Tibial artery (tissue), 4 donors: ENCODE data around the gene PIM1.

Experiments used
- DNase-seq, 2 donors: peaks; one replicate each; pipeline ENCODE4 v3.0.0-alpha.2; 2019
- H3K27ac ChIP-seq, 2 donors: fragments of 200-600 bp; sonication (generic) in 1 of 2; 1 replicate in 1 of 2; 2 replicates in 1 of 2; pipeline ENCODE4 v1.5.1; 2018 to 2019; ENCODE audit warnings: mild to moderate bottlenecking in 1 of 2
- H3K27me3 ChIP-seq, 2 donors: fragments of 200-600 bp; sonication (generic) in 1 of 2; one replicate each; pipeline versions ENCODE4 v1.5.1 to v1.6.0; 2016 to 2019
- H3K36me3 ChIP-seq, 3 donors: fragments of 200-600 bp; sonication (generic) in 2 of 3; one replicate each; pipeline ENCODE4 v1.5.1; 2016 to 2019; ENCODE audit warnings: mild to moderate bottlenecking in 2 of 3
- H3K4me1 ChIP-seq, 4 donors: fragments of 200-600 bp; sonication (generic) in 2 of 4; 1 replicate in 3 of 4; 2 replicates in 1 of 4; pipeline ENCODE4 v1.5.1; 2016 to 2019
- H3K4me3 ChIP-seq, 2 donors: fragments of 200-600 bp; sonication (generic) in 1 of 2; 1 replicate in 1 of 2; 2 replicates in 1 of 2; pipeline ENCODE4 v1.5.1; 2018 to 2019; ENCODE audit warnings: mild to moderate bottlenecking in 2 of 2
- H3K9me3 ChIP-seq, 3 donors: fragments of 200-600 bp; sonication (generic) in 1 of 3; one replicate each; pipeline ENCODE4 v1.5.1; 2016 to 2019
- intact Hi-C: fragments of 100-400 bp; cut with DNase I; formaldehyde crosslinking; loops from one replicate; pipeline ENCODE4 v1.15.0; 2023; ENCODE audit warnings: low total_unique reads
- TF ChIP-seq, protein P1 (sequence below), 2 experiments: fragments of 200-600 bp in 1 of 2; fragments of 450-650 bp in 1 of 2; IDR thresholded peaks; one replicate each; pipeline ENCODE4 v1.5.1; 2017 to 2019; ENCODE audit warnings: antibody characterized with exemption in 2 of 2, mild to moderate bottlenecking in 1 of 2, moderate library complexity in 1 of 2

PIM1 gene

GRCh38 chr6:37173493-37174195 lies 3.7 kb downstream of the PIM1 start:
- TF ChIP-seq, protein P1, sequence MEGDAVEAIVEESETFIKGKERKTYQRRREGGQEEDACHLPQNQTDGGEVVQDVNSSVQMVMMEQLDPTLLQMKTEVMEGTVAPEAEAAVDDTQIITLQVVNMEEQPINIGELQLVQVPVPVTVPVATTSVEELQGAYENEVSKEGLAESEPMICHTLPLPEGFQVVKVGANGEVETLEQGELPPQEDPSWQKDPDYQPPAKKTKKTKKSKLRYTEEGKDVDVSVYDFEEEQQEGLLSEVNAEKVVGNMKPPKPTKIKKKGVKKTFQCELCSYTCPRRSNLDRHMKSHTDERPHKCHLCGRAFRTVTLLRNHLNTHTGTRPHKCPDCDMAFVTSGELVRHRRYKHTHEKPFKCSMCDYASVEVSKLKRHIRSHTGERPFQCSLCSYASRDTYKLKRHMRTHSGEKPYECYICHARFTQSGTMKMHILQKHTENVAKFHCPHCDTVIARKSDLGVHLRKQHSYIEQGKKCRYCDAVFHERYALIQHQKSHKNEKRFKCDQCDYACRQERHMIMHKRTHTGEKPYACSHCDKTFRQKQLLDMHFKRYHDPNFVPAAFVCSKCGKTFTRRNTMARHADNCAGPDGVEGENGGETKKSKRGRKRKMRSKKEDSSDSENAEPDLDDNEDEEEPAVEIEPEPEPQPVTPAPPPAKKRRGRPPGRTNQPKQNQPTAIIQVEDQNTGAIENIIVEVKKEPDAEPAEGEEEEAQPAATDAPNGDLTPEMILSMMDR (IDR thresholded peaks at IDR 0.05): no peak
- no peaks in the 10 kb centered on the region for H3K27me3 ChIP-seq
- intact Hi-C loops: loop anchor here (10.0 kb wide), 2 partner anchors 289 to 409 kb away; partner anchors contain the start of gene C6orf89
- peaks cover 31 to 34% (median 32%) of the 10 kb centered on the region in 3 donors for H3K36me3 ChIP-seq
- H3K4me1 ChIP-seq: peaks cover 0 to 28% (median 13%) of the 10 kb centered on the region in 4 donors
- DNase-seq: no peak
- H3K9me3 ChIP-seq: no peaks in the 10 kb centered on the region
- no peak overlapping the region for H3K27ac ChIP-seq
- no peak overlapping the region for H3K4me3 ChIP-seq

DNA sequence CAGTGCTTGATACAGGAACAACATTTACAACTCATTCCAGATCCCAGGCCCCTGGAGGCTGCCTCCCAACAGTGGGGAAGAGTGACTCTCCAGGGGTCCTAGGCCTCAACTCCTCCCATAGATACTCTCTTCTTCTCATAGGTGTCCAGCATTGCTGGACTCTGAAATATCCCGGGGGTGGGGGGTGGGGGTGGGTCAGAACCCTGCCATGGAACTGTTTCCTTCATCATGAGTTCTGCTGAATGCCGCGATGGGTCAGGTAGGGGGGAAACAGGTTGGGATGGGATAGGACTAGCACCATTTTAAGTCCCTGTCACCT lies 4.2 kb downstream of the PIM1 start:
- no peaks in the 10 kb centered on the region for H3K27me3 ChIP-seq
- no peak overlapping the region for H3K27ac ChIP-seq
- H3K4me3 ChIP-seq: no peak overlapping the region
- TF ChIP-seq, protein P1 (IDR thresholded peaks at IDR 0.05): no peak
- H3K9me3 ChIP-seq: no peaks in the 10 kb centered on the region
- no peak for DNase-seq
- peaks cover 31 to 34% (median 32%) of the 10 kb centered on the region in 3 donors for H3K36me3 ChIP-seq
- intact Hi-C loops: loop anchor here (10.0 kb wide), 2 partner anchors 289 to 409 kb away; partner anchors contain the start of gene C6orf89
- H3K4me1 ChIP-seq: peaks cover 0 to 23% (median 9%) of the 10 kb centered on the region in 4 donors

GRCh38 chr6:37174515-37175331 lies 4.8 kb downstream of the PIM1 start:
- Histone ChIP-seq H3K27me3 (no peaks in the 10 kb centered on the region), H3K36me3 (peaks cover 31 to 34% (median 32%) of the 10 kb centered on the region in 3 donors), H3K4me3 (no peak overlapping the region), H3K4me1 (peaks cover 0 to 23% (median 9%) of the 10 kb centered on the region in 4 donors), H3K27ac (no peak overlapping the region), H3K9me3 (no peaks in the 10 kb centered on the region)
- DNase-seq: no peak
- intact Hi-C loops: loop anchor here (10.0 kb wide), 2 partner anchors 290 to 410 kb away; partner anchors contain the start of gene C6orf89
- TF ChIP-seq, protein P1 (IDR thresholded peaks at IDR 0.05): no peak

DNA sequence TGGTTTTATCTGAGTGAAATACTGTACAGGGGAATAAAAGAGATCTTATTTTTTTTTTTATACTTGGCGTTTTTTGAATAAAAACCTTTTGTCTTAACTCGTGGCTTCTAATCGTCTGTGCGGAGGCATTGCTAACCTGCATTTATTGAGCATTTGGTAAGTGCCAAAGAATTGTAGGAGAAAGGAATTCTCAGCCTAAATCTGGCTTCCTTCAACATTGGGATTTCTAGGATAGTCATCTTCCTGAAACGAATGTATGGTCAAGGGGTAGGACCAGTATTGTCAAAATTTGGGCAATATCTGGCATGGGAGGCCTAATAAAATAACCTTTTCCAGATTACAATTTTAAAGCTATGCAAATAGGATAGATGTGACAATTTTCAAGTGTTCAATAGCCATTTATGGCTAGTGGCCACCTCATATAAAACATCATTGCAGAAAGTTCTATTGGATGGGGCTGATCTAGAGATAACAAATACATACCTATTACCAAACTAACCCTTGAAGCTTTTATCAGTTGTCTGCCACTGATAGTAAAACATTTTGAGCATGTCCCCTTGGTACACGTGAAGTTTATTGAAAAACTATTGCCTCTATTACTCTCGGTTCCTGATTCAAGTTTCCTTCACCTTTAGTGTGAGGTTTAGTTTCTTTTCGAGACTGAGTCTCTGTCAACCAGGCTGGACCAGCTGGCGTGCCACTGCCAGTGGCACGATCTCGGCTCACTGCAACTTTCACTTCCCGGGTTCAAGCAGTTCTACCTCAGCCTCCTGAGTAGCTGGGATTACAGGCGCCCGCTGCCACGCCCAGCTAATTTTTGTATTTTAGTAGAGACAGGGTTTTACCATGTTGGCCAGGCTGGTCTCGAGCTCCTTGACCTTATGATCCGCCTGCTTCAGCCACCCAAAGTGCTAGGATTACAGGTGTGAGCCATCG lies 5.6 kb downstream of the PIM1 start:
- DNase-seq: no peak
- intact Hi-C loops: loop anchor here (10.0 kb wide), 2 partner anchors 291 to 411 kb away; partner anchors contain the start of gene C6orf89
- H3K4me1 ChIP-seq: peaks cover 0 to 23% (median 9%) of the 10 kb centered on the region in 4 donors
- H3K4me3 ChIP-seq: no peak overlapping the region
- H3K9me3 ChIP-seq: no peaks in the 10 kb centered on the region
- TF ChIP-seq, protein P1 (IDR thresholded peaks at IDR 0.05): no peak
- no peak overlapping the region for H3K27ac ChIP-seq
- peaks cover 31 to 34% (median 32%) of the 10 kb centered on the region in 3 donors for H3K36me3 ChIP-seq
- H3K27me3 ChIP-seq: no peaks in the 10 kb centered on the region
